HCT116 (cell line): ENCODE results near the gene ITK. TPM values are rescaled to one million over a fixed set of nuclear protein-coding genes. Genes with fewer than 3 reads are reported as not detected.

Source experiments
- ATAC-seq: fragments of 200-7000 bp; cut with Tn5 transposase; 2 replicates; pipeline ENCODE4 v1.9.1; 2020; ENCODE audit warnings: mild to moderate bottlenecking, moderate library complexity
- BruUV-seq: library from RNA; stranded (reverse); fragments of 400-500 nt; replicated peaks from 2 replicates; lab custom pipeline; 2021; lab: Mats Ljungman, UMichigan
- CTCF ChIA-PET: fragments of 300-600 bp; sonication (Branson Sonifier 250); formaldehyde crosslinking; loops from one replicate; lab custom pipeline; 2021; ENCODE audit warnings: antibody characterized with exemption; lab: Charles Lee
- POLR2A ChIA-PET: fragments of 300-600, 350-600 bp; sonication (Branson Sonifier 250); formaldehyde crosslinking; loops from one replicate; lab custom pipeline; 2021; ENCODE audit warnings: antibody characterized with exemption; lab: Charles Lee
- RAD21 ChIA-PET, 2 experiments: fragments of 300-600 bp; sonication (Branson Sonifier 250); formaldehyde crosslinking; loops; one replicate each; lab custom pipeline; 2023; ENCODE audit warnings: low total read pairs in 2 of 2; ENCODE audit not compliant: uncharacterized antibody in 2 of 2, unreplicated experiment in 2 of 2, low non-redundant PET in 1 of 2; lab: Charles Lee
- DNase-seq: peaks from one replicate; pipeline ENCODE4 v3.0.0-alpha.2; 2010; ENCODE audit warnings: low read depth, low spot score
- H2AFZ ChIP-seq: fragments of 200-600 bp; shearing (Covaris generic), sonication (generic); 2 replicates; pipeline ENCODE4 v1.6.1; 2017; ENCODE audit warnings: low read depth, mixed run types, mixed read lengths, antibody characterized with exemption, low read length; ENCODE audit not compliant: poor library complexity, severe bottlenecking
- H3K27ac ChIP-seq: 2 replicates; pipeline ENCODE4 v1.5.1; 2012; ENCODE audit warnings: low read depth, low read length
- H3K27me3 ChIP-seq: fragments of 200-600 bp; sonication (generic); 2 replicates; pipeline ENCODE4 v1.6.1; 2016; ENCODE audit warnings: mixed run types, low read length, mixed read lengths; ENCODE audit not compliant: insufficient read depth
- H3K36me3 ChIP-seq, 2 experiments: fragments of 200-500 bp in 1 of 2; fragments of 200-600 bp in 1 of 2; sonication (Bioruptor generic) in 1 of 2; sonication (generic) in 1 of 2; 2 replicates each; pipeline versions ENCODE4 v1.5.1 to v1.6.1; 2014 to 2016; ENCODE audit warnings: low read length in 2 of 2, inconsistent platforms in 1 of 2, mixed read lengths in 1 of 2, mixed run types in 1 of 2; ENCODE audit not compliant: insufficient read depth in 2 of 2, control insufficient read depth in 1 of 2
- H3K4me1 ChIP-seq, 2 experiments: fragments of 200-600 bp in 1 of 2; sonication (generic) in 1 of 2; 2 replicates each; pipeline versions ENCODE4 v1.5.1 to v1.6.1; 2012 to 2017; ENCODE audit warnings: low read length in 2 of 2, inconsistent platforms in 1 of 2, mild to moderate bottlenecking in 1 of 2, mixed read lengths in 1 of 2, mixed run types in 1 of 2, moderate library complexity in 1 of 2; ENCODE audit not compliant: insufficient read depth in 2 of 2, control insufficient read depth in 1 of 2
- H3K4me2 ChIP-seq: fragments of 200-600 bp; sonication (generic); 2 replicates; pipeline ENCODE4 v1.6.1; 2017; ENCODE audit warnings: mixed run types, low read length, mixed read lengths
- H3K4me3 ChIP-seq, 2 experiments: fragments of 200-600 bp in 1 of 2; sonication (generic) in 1 of 2; replicated peaks in 1 of 2; 2 replicates each; pipeline ENCODE4 v1.5.1; 2011 to 2016; ENCODE audit warnings: low read length in 2 of 2, control low read depth in 1 of 2, low read depth in 1 of 2, mild to moderate bottlenecking in 1 of 2, mixed read lengths in 1 of 2, mixed run types in 1 of 2
- H3K79me2 ChIP-seq: fragments of 200-600 bp; sonication (generic); 2 replicates; pipeline ENCODE4 v1.6.1; 2017; ENCODE audit warnings: mild to moderate bottlenecking, mixed run types, low read length, moderate library complexity, mixed read lengths; ENCODE audit not compliant: insufficient read depth
- H3K9ac ChIP-seq: fragments of 200-600 bp; sonication (generic); 2 replicates; pipeline ENCODE4 v1.6.1; 2016; ENCODE audit warnings: low read length, mixed read lengths
- H3K9me2 ChIP-seq: fragments of 200-600 bp; sonication (generic), shearing (Covaris generic); 2 replicates; pipeline ENCODE4 v1.6.1; 2017; ENCODE audit warnings: mixed run types, mild to moderate bottlenecking, moderate library complexity; ENCODE audit not compliant: insufficient read depth
- H3K9me3 ChIP-seq, 2 experiments: fragments of 200-500 bp in 1 of 2; fragments of 200-600 bp in 1 of 2; sonication (Bioruptor generic) in 1 of 2; sonication (generic) in 1 of 2; 2 replicates each; pipeline ENCODE4 v1.6.1; 2014 to 2017; ENCODE audit warnings: low read length in 2 of 2, mixed read lengths in 2 of 2, inconsistent platforms in 1 of 2, low read depth in 1 of 2, mild to moderate bottlenecking in 1 of 2, mixed run types in 1 of 2, moderate library complexity in 1 of 2; ENCODE audit not compliant: control insufficient read depth in 1 of 2, insufficient read depth in 1 of 2
- H4K20me1 ChIP-seq: fragments of 200-600 bp; sonication (generic), shearing (Covaris generic); 2 replicates; pipeline ENCODE4 v1.6.1; 2017; ENCODE audit warnings: mixed run types, mild to moderate bottlenecking, moderate library complexity; ENCODE audit not compliant: insufficient read depth
- ATF3 ChIP-seq: IDR thresholded peaks from 2 replicates; pipeline ENCODE4 v1.6.1; 2012
- CEBPB ChIP-seq: IDR thresholded peaks from 2 replicates; pipeline ENCODE4 v1.6.1; 2012; ENCODE audit warnings: low read depth
- EGR1 ChIP-seq: IDR thresholded peaks from 2 replicates; pipeline ENCODE4 v1.6.1; 2012; ENCODE audit warnings: low read depth
- ELF1 ChIP-seq: IDR thresholded peaks from 2 replicates; pipeline ENCODE4 v1.6.1; 2012; ENCODE audit warnings: low read depth, borderline replicate concordance
- JUND ChIP-seq: IDR thresholded peaks from 2 replicates; pipeline ENCODE4 v1.6.1; 2012
- POLR2A ChIP-seq: IDR thresholded peaks from 2 replicates; pipeline ENCODE4 v1.7.0; 2011; ENCODE audit warnings: borderline replicate concordance; ENCODE audit not compliant: insufficient read depth, insufficient read length; ENCODE audit errors: extremely low read depth
- POLR2AphosphoS5 ChIP-seq: IDR thresholded peaks from 2 replicates; pipeline ENCODE4 v1.6.1; 2011; ENCODE audit warnings: mild to moderate bottlenecking, low read depth, low read length, moderate library complexity
- SIN3A ChIP-seq: IDR thresholded peaks from 2 replicates; pipeline ENCODE4 v1.6.1; 2012; ENCODE audit warnings: low read depth
- intact Hi-C: fragments of 100-400 bp; cut with micrococcal nuclease; formaldehyde crosslinking; loops from 2 replicates; pipeline ENCODE4 v1.10.0; 2022
- total RNA-seq: library from RNA; stranded (reverse); gene quantifications from one replicate; pipeline ENCODE4 v1.2.1, GENCODE V29; 2021; ENCODE audit not compliant: unreplicated experiment
- TF ChIP-seq, protein P1 (sequence below), 3 experiments: fragments of 200-600 bp in 1 of 3; sonication (generic) in 1 of 3; IDR thresholded peaks in 2 of 3; conservative IDR thresholded peaks in 1 of 3; 2 replicates each; pipeline ENCODE4 v1.5.1; 2012 to 2017; ENCODE audit warnings: low read depth in 2 of 3, low read length in 2 of 3, antibody characterized with exemption in 1 of 3, borderline replicate concordance in 1 of 3, control low read depth in 1 of 3, mild to moderate bottlenecking in 1 of 3, mixed read lengths in 1 of 3, mixed run types in 1 of 3, moderate library complexity in 1 of 3; ENCODE audit not compliant: insufficient read depth in 1 of 3

ITK gene
- total RNA-seq, 1 experiment from 2014 or later = 0.37 TPM

GRCh38 chr5:157271740-157272271 is 91.2 kb downstream of the ITK start:
- Histone ChIP-seq H3K27me3 (no peaks in the 10 kb centered on the region), H3K9me3 (no peaks in the 10 kb centered on the region), H3K4me2 (no peak overlapping the region), H3K9me2 (no peaks in the 10 kb centered on the region), H3K4me3 (no peak overlapping the region), H3K79me2 (no peaks in the 10 kb centered on the region), H4K20me1 (no peaks in the 10 kb centered on the region), H2AFZ (no peak overlapping the region), H3K27ac (no peak overlapping the region), H3K36me3 (no peaks in the 10 kb centered on the region), H3K4me1 (peaks cover 3 to 4% of the 10 kb centered on the region in 2 experiments; a peak in 2 of 4 replicates), H3K9ac (no peak overlapping the region)
- no TSS peak for BruUV-seq
- DNase-seq (no peak), ATAC-seq (no peak)
- ChIA-PET POLR2A (no interaction called here), RAD21 (no interaction called here), CTCF (no interaction called here)
- TF ChIP-seq ELF1 = no peak
- TF ChIP-seq, protein P1, sequence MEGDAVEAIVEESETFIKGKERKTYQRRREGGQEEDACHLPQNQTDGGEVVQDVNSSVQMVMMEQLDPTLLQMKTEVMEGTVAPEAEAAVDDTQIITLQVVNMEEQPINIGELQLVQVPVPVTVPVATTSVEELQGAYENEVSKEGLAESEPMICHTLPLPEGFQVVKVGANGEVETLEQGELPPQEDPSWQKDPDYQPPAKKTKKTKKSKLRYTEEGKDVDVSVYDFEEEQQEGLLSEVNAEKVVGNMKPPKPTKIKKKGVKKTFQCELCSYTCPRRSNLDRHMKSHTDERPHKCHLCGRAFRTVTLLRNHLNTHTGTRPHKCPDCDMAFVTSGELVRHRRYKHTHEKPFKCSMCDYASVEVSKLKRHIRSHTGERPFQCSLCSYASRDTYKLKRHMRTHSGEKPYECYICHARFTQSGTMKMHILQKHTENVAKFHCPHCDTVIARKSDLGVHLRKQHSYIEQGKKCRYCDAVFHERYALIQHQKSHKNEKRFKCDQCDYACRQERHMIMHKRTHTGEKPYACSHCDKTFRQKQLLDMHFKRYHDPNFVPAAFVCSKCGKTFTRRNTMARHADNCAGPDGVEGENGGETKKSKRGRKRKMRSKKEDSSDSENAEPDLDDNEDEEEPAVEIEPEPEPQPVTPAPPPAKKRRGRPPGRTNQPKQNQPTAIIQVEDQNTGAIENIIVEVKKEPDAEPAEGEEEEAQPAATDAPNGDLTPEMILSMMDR (IDR thresholded peaks at IDR 0.05 in 2 of 3, conservative IDR thresholded peaks at IDR 0.05 in 1 of 3; ENCODE audit: borderline replicate concordance in 1 of 3, insufficient read depth in 1 of 3, low read depth in 2 of 3, low read length in 2 of 3) = no peak
- no peak for TF ChIP-seq ATF3
- no peak for TF ChIP-seq EGR1
- no peak for TF ChIP-seq POLR2A
- TF ChIP-seq SIN3A = no peak
- TF ChIP-seq JUND = no peak
- no peak for TF ChIP-seq POLR2AphosphoS5
- no peak for TF ChIP-seq CEBPB
- intact Hi-C loops = no loop called here
